ENCODE measurements around the gene TDRD12.

- no peak for TF ChIP-seq CTCF (conservative IDR thresholded peaks at IDR 0.05)
- no peak for TF ChIP-seq ZFX (IDR thresholded peaks at IDR 0.05)
These were observed 146.5 kb downstream of the TDRD12 start for GRCh38 chr19:32866061-32866460.
